Measurements from ENCODE around the gene TTC21B.

TTC21B gene

DNA sequence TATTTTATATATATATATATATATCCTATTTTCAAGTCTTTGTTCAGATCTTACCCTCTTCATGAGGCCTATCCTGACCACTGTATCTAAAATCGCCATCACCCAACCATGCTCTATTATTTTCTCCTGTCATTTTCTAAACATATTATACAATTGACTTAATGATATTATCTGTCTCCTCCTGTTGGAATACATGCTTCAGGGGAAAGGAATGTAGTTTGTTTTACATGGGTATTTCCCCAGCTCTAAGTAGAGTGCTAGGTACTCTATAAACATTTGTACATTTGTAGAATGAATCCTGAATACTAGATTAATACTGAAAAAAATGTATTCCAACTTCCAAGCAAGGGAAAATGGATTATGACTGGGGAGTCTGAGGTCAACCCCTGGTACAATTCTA is 26.2 kb downstream of the TTC21B start:
- FAIRE-seq = no peak
- DNase-seq (ENCODE audit: insufficient read length, low spot score) = no peak

DNA sequence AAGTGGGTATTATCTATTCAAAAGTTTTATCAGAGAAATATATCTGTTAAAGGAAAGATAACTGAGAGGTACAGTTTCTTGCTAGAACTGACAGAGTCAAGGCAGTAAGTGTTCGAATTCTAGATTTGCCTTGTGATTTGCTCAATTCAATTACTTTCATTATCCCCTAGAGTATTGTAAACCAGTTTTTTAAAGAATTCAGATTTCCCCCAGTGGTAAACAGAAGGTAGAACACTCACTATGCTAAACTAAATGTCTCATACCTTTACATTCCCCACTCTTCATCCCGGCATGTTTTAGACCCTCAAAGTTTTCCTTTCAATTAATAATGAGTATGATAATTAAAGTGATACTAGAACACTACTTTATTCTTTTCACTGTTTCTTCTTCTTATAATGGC is 28.6 kb downstream of the TTC21B start:
- no peak for DNase-seq (ENCODE audit: insufficient read length, low spot score)
- no peak for FAIRE-seq

DNA sequence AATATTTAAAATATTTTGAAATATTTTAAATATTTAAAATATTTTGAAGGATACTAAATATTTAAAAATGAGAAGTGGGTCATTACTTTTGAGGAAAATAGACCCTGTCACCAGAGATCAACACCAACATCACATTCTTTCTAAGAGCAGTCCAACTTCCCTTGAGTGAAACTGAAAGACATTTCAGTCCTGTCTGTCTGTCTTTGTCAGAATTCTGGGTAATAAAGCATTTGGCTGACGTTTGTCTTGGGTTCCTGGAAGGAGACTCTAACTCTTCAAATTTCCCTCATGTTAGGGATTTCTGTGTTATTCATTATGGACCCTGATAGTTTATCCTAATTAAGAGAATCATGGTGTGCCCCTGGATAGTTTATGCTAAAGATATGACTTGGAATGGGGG is 32.8 kb downstream of the TTC21B start:
- no peak for FAIRE-seq
- DNase-seq (ENCODE audit: insufficient read length, low spot score) = no peak

DNA sequence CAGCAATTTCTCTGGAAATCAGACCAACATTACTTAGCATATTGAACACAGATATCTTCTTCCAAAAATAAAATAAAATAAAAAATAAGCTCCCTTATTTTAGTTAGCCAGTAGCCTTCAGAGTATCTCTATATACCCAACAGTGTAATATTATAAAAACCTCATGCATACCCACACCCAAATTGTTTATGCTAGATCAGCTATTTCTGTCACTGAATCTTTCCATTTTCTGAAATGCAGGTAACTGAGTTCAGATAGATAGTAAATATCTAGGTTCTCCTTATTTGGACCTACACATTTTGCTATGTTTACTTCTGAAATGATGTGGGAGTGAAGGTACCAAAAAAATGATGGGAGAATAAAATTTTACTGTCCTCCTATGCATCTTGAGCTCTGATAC is 39.9 kb downstream of the TTC21B start:
- FAIRE-seq = no peak

DNA sequence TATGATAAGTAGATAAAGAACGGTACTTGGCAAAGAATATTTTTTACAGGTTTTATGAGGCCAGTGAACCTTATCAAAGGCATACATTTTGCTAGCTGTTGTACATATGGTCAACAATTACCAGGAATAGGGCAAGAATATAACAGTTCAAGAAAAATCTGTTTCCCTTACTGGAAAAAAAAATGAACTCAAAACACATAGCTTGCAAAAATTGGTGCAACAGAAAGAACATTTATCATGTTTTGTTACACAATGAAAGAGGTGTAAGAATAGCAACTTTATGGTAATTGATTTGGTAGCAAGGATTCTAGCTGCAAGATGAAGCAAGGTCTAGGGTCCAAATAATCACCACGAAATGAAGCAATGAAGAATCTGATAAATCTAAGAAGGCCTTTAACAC is 41.6 kb downstream of the TTC21B start:
- FAIRE-seq (no peak), DNase-seq (ENCODE audit: insufficient read length, low spot score) (no peak)

More for the DNA sequence above, 39.9 kb downstream of the TTC21B start:
- no peak for DNase-seq (ENCODE audit: insufficient read length, low spot score)

DNA sequence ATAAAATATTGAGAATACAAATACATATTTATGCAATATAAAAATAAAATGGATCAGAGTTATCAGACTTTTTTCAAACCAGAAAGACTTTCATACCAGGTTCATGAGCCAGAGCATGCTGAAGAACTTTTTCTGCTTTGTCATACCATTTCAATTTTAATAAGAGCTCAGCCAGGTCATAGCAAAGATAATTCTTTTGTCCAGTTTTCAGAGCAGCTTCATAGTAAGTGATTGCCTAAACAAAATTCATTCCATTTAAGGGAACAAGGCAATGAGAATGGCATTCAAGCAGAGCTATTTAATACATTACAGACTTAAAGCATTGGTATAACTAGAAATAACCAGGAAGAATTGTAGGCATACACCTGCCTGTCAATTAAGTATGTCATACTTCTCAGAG is 42.3 kb downstream of the TTC21B start:
- FAIRE-seq = no peak

DNA sequence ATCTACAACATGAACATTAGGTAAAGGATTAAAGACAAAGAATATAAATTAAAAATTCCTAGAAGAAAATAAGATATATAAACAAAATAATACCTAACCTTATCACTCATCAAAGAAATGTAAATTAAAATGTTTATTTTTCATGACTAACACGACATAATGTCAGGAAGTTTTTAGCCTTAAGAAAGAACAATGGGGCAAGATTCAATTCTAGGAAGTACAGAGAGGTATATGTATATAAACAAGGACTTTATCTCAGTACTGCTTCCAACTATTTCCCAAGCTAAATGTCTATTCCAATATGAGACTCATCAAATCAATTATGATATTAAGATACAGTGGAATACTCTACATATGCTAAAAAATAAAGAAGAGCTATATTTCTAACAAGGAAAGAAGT is 44.1 kb downstream of the TTC21B start:
- FAIRE-seq (no peak), DNase-seq (ENCODE audit: insufficient read length, low spot score) (no peak)

More for the DNA sequence above, 42.3 kb downstream of the TTC21B start:
- no peak for DNase-seq (ENCODE audit: insufficient read length, low spot score)

DNA sequence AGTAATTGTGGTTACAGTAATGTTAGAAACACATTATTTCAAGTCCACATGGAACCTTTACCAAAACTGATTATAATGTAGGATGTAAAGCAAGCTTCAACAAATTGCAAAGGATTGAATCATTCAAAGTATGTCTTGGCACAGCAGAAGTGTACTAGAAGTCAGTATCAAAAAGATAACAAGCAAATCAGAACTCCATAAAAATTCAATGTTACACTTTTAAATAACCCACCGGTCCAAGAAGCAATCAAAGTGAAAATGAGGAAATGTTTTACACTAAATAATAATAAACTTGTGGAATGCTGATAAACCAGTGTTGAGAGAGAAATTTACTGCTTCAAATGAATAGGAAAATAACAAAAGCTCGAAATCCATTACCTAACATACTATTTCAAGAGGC is 47.7 kb downstream of the TTC21B start:
- no peak for FAIRE-seq
- no peak for DNase-seq (ENCODE audit: insufficient read length, low spot score)

DNA sequence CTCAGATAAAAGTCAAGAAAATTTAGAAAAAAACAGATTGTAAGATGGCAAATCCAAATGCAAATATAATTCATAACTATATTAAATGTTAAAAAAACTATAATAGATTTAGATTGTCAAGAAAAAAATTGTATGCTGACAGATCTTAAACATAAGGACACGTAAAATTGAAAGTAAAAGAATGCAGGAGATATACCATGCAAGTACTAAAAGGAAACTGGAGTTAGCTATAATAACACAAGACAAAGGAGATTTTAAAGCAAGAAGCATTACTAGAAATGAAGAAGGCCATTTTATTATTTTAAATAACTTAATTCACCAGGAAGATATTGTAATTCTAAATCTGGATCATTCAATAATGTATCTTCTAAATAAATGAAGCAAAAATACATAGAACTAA is 48.3 kb downstream of the TTC21B start:
- FAIRE-seq = no peak
- DNase-seq (ENCODE audit: insufficient read length, low spot score) = no peak

DNA sequence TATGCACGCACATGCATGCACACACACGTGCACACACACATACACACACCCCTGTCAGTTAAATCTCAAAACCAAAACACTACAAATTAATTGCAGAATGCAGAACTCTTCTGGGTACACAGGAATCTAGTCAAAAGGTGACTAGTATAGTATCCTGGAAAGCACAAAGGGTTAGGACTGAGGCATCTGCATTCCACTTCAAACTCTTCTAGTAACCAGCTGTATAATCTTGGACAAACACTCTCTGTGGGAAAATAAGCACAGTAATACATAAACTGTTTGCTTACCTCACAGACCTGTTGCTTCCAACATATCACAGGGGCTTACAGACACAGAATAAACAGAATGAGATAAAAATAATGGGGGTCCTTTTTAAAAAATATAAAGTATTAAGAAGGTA is 49.1 kb downstream of the TTC21B start:
- FAIRE-seq = no peak
- no peak for DNase-seq (ENCODE audit: insufficient read length, low spot score)

DNA sequence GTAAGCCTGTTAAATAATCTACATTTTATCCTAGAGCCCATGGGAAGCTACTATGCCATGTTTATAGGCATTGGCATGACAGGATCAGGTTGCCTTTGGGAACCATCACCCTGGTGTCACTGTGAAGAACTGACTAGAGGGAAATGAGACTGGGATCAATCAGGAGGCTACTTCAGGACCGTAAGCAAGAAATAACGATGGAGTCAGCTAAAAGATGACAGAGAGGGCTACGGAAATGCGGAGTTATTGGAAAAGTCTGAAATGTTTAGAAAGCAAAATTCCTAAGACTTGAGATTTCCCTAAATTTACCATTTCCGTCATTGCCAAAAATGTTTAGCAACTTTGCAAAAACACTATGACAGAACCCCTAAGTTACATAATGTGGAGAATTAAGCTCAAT is 50.2 kb downstream of the TTC21B start:
- FAIRE-seq = no peak
- no peak for DNase-seq (ENCODE audit: insufficient read length, low spot score)

DNA sequence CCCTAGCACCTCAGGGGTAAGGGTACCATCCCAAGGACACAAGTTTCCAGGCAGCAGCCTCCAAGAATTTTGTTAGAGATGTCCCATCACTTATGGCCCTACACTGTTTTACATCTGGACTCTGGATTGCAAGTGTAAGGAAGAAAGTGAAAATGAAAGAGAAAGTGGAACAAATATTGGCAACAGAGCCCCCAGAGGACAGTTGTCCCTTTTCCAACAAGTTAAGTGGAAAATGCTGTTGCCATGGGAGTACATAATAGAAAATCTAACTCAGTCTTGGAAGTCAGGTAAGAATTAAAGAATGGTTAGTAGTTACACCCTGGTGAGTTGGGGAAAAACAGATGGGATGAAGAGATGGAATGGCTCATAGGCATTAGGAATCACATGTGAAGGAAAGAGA is 50.6 kb downstream of the TTC21B start:
- DNase-seq (ENCODE audit: insufficient read length, low spot score) = no peak
- peak; percentile 60 for FAIRE-seq

DNA sequence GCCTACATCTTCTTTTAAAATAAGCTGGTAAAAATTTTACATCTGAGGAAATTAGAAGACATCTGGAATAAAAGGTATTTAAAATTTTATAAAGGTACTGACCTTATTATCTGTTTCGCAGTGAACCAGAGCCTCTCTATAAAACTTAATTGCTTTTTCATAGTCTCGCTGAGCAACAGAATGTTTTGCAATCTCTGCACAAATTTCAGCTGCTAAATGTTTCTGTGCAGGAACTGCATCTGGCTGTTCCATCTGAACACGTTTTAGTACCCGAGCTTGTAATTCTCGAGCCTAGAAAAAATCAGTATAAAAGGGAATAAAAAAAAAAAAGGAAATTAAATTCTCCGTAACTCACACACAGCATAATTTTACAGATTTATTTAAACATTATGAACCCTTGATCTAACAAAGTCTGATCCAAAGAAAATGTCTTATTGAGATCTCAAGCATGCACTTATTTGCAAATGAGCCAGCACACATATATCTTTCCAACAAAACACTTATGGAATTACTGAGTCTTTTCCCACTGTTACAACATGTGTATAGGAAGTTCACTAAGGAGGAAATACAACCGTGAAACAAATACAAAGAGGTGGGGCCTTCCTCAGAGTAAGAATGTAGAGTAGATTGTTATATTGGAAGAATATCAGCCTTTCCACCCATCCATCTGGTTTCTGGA is 51.8 kb downstream of the TTC21B start:
- no peak for FAIRE-seq
- DNase-seq (ENCODE audit: insufficient read length, low spot score) = no peak

DNA sequence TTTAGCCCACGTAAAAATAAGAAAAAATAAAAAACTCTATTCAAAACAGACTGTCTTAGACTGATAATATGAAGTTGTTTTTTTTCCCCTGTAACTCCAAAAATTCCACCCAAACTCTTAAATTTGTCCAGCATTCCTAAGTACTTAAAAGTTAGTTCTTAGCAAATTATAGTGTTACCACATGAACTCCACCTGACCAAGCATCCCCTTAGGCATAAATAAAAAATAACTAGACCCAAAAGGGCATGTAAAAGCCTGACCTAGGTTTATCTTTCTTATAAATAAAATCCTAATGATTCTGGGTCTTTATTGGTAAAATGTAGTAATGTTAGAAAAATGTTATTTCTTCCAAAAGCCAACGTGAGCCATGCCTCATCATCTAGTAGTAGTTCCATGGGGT is 54.3 kb downstream of the TTC21B start:
- no peak for FAIRE-seq
- no peak for DNase-seq (ENCODE audit: insufficient read length, low spot score)

DNA sequence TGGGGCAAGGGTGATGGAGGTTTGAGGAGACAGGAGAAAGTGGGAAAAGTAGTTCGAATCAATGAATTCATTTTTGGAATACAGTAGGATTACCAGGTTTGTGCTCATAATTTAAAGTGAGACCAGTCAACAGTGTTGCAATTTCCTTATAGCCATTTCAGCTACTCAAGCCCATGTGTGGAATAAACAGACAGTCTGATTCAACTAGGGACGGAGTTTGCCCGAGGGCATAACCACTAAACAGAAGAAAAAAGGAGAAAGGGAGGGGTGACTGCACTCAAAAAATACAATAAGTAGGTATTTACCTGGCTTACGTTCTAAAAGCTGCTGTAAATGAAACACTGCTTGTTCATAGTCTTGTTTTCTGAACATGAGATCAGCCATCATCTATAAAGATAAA is 55.2 kb downstream of the TTC21B start:
- no peak for DNase-seq (ENCODE audit: insufficient read length, low spot score)
- FAIRE-seq = no peak

DNA sequence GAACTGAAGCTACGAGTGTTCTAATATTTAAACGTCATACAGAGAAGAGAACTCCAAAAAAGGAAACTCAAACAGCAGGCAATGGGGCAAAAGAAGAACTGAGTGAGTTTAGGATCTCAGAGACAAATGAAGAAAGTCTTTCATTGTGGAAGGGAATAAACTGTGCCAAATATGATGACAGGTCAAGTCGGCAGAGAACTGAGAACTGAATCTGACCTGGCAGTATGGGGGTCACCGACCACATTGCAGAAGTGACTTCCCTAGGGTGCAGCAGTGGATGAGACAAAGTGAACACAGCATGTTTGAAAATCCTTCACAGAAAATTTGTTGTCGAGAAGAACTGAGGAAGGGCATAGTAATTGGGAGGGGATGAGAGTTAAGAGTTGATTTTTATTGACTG is 55.9 kb downstream of the TTC21B start:
- FAIRE-seq (peak; percentile 81), DNase-seq (ENCODE audit: insufficient read length, low spot score) (no peak)

DNA sequence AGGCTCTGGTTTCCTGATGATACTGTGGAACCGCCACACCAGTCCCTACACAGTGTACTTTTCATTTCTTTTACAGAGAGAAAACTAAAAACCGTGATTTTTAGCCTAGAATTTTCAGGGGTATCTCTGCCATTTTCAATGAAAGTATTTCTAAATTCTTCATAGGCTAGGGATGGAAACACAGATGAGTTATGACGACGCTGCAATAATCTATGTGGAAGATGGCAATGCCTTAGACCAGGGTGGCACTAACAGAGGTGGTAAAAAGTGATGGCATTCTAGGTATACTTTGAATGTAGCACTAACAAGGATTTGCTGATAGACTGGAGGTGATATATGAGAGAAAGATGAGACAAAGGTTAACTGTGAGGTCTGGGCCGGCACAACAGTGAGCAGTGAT is 56.5 kb downstream of the TTC21B start:
- DNase-seq (ENCODE audit: insufficient read length, low spot score) (no peak), FAIRE-seq (peak; percentile 18)

DNA sequence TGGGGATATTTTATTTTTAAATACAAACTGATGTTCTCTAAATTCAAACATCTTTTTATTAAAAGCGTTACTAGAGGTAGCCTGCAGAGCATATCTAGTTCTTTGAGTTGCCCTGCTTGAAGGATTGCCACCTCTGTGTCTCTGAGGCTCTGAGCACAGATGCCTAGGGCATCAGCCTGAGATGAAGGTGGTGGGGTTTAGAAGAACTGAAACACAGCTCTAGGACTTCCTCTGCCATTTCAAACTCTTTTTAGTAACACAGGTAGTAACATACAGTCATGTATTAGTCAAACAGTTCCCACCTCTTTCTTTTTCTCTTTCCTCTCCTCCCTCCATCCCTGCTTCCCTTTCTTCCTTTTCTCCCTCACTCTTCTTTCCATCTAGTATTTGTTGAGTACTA is 57.6 kb downstream of the TTC21B start:
- no peak for DNase-seq (ENCODE audit: insufficient read length, low spot score)
- peak; percentile 79 for FAIRE-seq

DNA sequence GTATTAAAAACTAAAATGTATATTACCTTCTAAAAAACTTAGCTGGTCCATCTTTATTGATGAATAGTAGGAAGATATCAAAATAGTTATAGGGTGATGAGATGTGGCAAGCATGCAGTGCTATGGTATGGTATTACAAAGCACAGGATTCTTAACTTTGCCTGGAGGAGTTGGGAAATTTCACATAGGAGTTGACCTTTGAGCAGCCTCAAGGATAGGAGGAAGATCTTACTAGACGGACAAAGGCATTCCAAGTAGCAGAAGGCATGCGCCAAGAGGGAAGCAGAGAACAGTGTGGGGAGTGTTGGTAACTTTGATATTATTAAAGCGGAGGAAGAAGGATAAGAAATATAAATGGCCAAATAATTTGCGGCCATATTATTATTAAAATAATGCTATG is 60.0 kb downstream of the TTC21B start:
- FAIRE-seq = no peak
- DNase-seq (ENCODE audit: insufficient read length, low spot score) = no peak

DNA sequence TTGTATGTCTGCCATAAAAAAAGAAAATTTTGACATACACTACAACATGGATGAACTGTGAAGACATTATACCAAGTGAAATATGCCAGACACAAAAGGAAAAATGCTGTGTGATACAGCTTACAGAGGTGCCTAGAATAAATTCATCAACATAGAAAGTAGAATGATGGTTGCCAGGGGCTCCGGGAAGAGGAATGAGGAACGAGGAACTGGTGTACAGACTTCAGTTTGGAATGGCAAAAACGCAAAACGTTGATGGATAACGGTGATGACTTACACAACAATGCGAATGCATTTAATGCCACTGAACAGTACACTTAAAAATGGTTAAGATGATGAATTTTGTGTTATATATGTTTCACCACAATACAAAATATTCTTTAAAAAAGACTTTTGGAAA is 61.0 kb downstream of the TTC21B start:
- DNase-seq (ENCODE audit: insufficient read length, low spot score) (no peak), FAIRE-seq (no peak)

DNA sequence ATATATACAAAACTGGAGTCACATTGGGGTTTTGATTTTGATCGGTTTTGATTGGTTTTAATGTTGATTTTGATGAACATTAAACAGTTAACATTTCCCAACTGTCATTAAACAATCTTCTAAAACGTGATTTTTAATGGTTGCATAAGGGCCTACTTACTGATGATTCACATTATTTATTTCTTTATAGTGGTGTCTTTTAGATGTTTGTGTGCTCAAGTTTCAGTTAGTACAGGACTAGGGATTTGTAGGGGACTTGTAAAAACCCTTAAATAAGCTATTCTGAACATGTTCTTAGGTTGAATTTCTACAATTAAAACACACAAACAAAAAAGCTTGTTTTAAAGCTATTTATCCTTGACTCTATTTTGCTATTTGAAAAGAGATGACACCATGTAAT is 61.6 kb downstream of the TTC21B start:
- no peak for DNase-seq (ENCODE audit: insufficient read length, low spot score)
- FAIRE-seq = no peak

DNA sequence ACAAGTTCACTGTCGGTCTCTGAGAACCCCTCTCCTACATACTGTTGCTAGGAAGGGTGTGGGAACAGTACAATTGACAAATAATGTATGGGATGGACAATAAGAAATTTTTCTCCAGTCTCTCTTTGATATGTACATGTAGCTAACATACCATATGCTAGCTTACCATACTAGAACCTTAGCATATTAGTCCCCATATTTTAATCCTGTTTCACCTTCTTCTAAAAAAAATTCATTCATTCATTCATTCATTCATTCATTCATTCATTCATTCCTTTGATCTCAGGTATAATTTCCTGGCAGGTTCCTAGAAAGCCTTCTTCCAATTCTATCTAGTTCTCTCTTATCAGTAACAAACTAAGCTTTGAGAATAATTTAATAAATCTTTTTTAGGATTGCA is 62.2 kb downstream of the TTC21B start:
- no peak for DNase-seq (ENCODE audit: insufficient read length, low spot score)
- no peak for FAIRE-seq

DNA sequence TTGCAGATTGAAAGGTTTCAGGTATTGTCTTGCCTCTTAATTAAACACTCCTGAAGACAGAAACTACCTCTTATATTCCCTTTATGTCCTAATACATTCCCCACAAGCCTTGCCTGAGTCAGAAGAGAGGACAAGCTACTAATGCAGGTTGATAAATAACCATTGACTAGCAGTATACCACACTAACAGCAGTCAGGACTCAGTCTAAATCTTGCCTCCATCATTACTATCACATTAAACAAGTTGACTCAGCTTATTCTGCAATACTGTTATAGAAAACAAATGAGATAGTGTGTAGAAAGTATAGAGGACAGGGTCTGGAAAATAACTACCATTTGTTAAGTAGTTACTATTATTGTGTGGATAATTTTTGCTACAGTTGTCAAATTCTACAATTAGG is 63.8 kb downstream of the TTC21B start:
- FAIRE-seq (no peak), DNase-seq (ENCODE audit: insufficient read length, low spot score) (no peak)
